ENCODE results near the gene MMADHC. TPM values are rescaled to one million over a fixed set of nuclear protein-coding genes. Genes with fewer than 3 reads are reported as not detected.
"Not testable (repeated sequence)": the region's sequence is repeated elsewhere in the genome, so short reads cannot be mapped to it uniquely, and the experiment has no call there.

The MMADHC gene
- total RNA-seq, 1 donor from 2014 or later, result 80.0 TPM

DNA sequence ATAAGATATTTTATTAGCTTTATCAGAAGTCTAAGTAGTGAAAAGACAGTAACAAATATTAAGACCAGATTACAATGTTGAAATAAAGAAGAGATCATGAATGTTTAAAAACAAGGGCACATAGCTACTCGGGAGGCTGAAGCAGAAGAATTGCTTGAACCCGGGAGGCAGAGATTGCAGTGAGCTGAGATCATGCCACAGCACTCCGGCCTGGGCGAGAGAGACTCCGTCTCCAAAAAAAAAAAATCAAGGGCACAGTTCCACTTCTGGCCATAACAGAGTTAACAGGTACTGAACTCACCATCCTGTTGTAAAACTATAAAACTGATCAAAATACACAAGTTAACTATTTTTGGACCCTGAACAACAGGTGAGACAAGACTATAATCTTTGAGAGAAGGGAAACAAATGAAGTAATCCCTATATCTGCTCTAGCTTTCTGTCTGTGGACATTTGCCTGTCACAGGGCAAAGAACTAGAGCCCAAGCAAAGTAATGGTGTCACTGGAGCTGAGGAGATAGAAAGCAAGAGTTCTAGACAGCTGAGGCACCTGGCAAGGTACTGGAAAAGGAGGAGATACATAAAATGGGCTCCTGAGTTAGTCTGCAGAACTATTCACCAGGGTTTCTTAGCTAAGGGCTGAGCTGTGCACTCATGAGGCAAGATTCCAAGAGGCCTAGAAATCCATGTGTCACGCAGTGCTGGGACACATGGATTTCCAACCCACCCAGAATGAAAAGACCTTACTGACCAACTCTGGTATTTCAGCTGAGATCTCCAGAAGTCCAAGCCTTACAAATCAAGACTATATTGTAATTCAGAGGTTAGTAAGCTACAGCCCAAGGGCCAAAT, 15.2 kb downstream of the MMADHC start:
- peaks cover 19% of the 10 kb centered on the region for H3K36me3 Mint-ChIP-seq (ENCODE audit: insufficient read depth)
- H3K27ac Mint-ChIP-seq, result peak overlapping the region; percentile 64
- no peaks in the 10 kb centered on the region for H3K27me3 Mint-ChIP-seq

DNA sequence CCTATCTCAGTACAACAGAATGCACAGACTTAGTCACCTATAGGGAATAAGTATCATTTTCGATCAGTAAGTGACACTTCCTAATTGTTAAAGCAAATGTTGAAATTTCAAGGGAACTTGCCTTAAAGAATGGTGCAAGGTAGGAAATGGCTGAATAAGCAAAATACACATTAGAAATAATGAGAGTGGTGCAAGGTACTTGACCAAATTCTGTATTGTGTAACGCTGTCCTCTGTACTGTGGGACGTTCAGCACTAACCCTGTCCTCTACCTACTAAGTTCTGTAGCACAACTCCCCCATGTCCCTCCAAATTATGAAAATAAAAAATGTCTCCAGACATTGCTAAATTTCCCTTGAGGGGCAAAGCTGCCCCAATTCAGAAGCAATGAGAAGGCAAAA, 19.4 kb downstream of the MMADHC start:
- Mint-ChIP-seq H3K4me3 (ENCODE audit: low read depth) (no peak overlapping the region), H3K4me1 (ENCODE audit: low read depth) (no peaks in the 10 kb centered on the region), H3K27ac (no peak overlapping the region), H3K9me3 (ENCODE audit: low read depth) (no peaks in the 10 kb centered on the region), H3K27me3 (no peaks in the 10 kb centered on the region), H3K36me3 (ENCODE audit: insufficient read depth) (peaks cover 14% of the 10 kb centered on the region)
- DNase-seq (ENCODE audit: low spot score, unreplicated experiment), result no peak
- TF ChIP-seq, protein P1, sequence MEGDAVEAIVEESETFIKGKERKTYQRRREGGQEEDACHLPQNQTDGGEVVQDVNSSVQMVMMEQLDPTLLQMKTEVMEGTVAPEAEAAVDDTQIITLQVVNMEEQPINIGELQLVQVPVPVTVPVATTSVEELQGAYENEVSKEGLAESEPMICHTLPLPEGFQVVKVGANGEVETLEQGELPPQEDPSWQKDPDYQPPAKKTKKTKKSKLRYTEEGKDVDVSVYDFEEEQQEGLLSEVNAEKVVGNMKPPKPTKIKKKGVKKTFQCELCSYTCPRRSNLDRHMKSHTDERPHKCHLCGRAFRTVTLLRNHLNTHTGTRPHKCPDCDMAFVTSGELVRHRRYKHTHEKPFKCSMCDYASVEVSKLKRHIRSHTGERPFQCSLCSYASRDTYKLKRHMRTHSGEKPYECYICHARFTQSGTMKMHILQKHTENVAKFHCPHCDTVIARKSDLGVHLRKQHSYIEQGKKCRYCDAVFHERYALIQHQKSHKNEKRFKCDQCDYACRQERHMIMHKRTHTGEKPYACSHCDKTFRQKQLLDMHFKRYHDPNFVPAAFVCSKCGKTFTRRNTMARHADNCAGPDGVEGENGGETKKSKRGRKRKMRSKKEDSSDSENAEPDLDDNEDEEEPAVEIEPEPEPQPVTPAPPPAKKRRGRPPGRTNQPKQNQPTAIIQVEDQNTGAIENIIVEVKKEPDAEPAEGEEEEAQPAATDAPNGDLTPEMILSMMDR (IDR thresholded peaks at IDR 0.05; ENCODE audit: unreplicated experiment), result no peak

More for the DNA sequence above, 15.2 kb downstream of the MMADHC start:
- TF ChIP-seq, protein P1 (IDR thresholded peaks at IDR 0.05; ENCODE audit: unreplicated experiment), result no peak
- peaks cover 8% of the 10 kb centered on the region for H3K4me1 Mint-ChIP-seq (ENCODE audit: low read depth)
- no peak overlapping the region for H3K4me3 Mint-ChIP-seq (ENCODE audit: low read depth)
- H3K9me3 Mint-ChIP-seq (ENCODE audit: low read depth), result no peaks in the 10 kb centered on the region
- DNase-seq (ENCODE audit: low spot score, unreplicated experiment), result no peak

DNA sequence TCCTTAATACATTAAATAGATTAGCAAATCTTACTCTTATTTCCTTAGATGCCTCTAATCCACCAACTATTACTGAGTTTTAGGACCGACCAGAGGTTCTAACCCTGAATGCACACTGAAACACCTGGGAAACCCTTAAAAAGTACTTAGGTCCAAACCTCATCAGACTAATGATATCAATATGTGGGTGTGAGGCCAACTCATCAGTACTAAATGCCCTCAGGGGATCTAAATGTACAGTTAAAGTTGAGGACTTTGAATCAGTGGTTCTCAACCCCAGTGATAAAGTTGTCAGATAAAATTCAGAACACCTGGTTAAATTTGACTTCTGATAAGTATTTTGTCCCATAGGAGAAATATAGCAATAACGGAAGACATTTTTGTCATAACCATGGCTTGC, 20.9 kb downstream of the MMADHC start:
- H3K27me3 Mint-ChIP-seq, result no peaks in the 10 kb centered on the region
- H3K36me3 Mint-ChIP-seq (ENCODE audit: insufficient read depth), result peaks cover 9% of the 10 kb centered on the region
- peaks cover 4% of the 10 kb centered on the region for H3K4me1 Mint-ChIP-seq (ENCODE audit: low read depth)
- H3K4me3 Mint-ChIP-seq (ENCODE audit: low read depth), result no peak overlapping the region
- TF ChIP-seq, protein P1 (IDR thresholded peaks at IDR 0.05; ENCODE audit: unreplicated experiment), result no peak
- no peak for DNase-seq (ENCODE audit: low spot score, unreplicated experiment)
- H3K9me3 Mint-ChIP-seq (ENCODE audit: low read depth), result no peaks in the 10 kb centered on the region
- no peak overlapping the region for H3K27ac Mint-ChIP-seq

DNA sequence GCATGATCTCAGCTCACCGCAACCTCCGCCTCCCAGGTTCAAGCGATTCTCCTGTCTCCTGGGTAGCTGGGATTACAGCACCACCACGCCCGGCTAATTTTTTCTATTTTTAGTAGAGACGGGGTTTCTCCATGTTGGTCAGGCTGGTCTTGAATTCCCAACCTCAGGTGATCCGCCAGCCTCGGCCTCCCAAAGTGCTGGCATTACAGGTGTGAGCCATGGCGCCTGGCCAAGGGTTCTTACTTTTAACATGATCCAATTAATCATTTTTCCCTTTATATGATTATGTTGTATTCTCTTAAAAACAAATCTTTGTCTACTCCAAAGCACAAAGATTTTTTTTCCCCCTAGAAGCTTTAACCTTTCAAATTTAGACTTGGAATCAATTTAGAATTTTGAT, 21.9 kb downstream of the MMADHC start:
- not testable (repeated sequence) for H3K4me3 Mint-ChIP-seq (ENCODE audit: low read depth); DNase-seq (ENCODE audit: low spot score, unreplicated experiment); H3K27me3 Mint-ChIP-seq; H3K9me3 Mint-ChIP-seq (ENCODE audit: low read depth); H3K27ac Mint-ChIP-seq; H3K36me3 Mint-ChIP-seq (ENCODE audit: insufficient read depth)
- H3K4me1 Mint-ChIP-seq (ENCODE audit: low read depth), result peaks cover 11% of the 10 kb centered on the region

DNA sequence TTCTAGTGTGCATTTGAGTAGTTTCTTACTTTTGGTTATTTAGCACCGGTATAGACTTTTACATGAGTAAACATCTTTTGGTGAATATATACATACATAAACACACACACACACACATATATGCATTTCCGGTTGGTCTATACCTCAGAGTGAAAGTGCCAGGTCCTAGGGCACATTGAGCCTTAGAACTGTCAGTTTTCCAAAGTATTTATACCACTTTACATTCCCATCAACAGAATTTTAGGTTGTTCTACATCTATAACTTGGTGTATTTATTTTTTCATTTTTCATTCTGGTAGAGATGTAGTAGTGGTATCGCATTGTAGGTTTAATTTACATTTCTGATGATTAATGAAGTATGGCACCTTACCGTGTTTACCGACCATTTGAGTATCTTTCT, 22.6 kb downstream of the MMADHC start:
- Mint-ChIP-seq H3K4me3 (ENCODE audit: low read depth) (no peak overlapping the region), H3K27ac (no peak overlapping the region), H3K36me3 (ENCODE audit: insufficient read depth) (peaks cover 9% of the 10 kb centered on the region), H3K9me3 (ENCODE audit: low read depth) (no peaks in the 10 kb centered on the region), H3K27me3 (no peaks in the 10 kb centered on the region), H3K4me1 (ENCODE audit: low read depth) (peaks cover 11% of the 10 kb centered on the region)
- DNase-seq (ENCODE audit: low spot score, unreplicated experiment), result no peak
- TF ChIP-seq, protein P1 (IDR thresholded peaks at IDR 0.05; ENCODE audit: unreplicated experiment), result no peak

DNA sequence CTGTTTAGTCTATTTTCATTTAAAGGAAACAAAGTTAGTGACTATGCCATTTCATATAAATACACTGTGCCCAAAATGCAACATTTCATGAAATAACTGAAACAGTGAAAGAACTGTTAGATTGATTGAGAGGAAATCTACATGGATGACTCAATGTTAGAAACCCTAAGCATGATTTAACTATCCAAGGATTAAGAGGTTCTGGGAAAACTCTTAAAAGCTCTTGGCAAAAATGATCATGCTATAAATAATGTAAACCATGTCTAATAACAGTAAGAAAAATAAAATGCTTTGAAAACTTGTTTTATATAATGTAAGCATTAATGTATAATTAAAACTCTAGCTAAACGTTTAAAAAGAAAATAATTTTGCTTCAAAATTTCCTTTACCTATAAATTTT, 23.5 kb downstream of the MMADHC start:
- H3K27ac Mint-ChIP-seq, result no peak overlapping the region
- H3K4me3 Mint-ChIP-seq (ENCODE audit: low read depth), result no peak overlapping the region
- H3K36me3 Mint-ChIP-seq (ENCODE audit: insufficient read depth), result peaks cover 8% of the 10 kb centered on the region
- no peaks in the 10 kb centered on the region for H3K9me3 Mint-ChIP-seq (ENCODE audit: low read depth)
- no peak for DNase-seq (ENCODE audit: low spot score, unreplicated experiment)
- TF ChIP-seq, protein P1 (IDR thresholded peaks at IDR 0.05; ENCODE audit: unreplicated experiment), result no peak
- no peaks in the 10 kb centered on the region for H3K27me3 Mint-ChIP-seq
- peaks cover 11% of the 10 kb centered on the region for H3K4me1 Mint-ChIP-seq (ENCODE audit: low read depth)

Data from progenitor cell of endocrine pancreas (in vitro differentiated cells).